Naive thymus-derived CD4-positive, alpha-beta T cell (primary cell): ENCODE results near the gene RCOR3. TPM values are rescaled to one million over a fixed set of nuclear protein-coding genes. Genes with fewer than 3 reads are reported as not detected.
A peak's percentile ranks its signal among the peaks of the same experiment; 100 is the strongest.

Experiments
- ATAC-seq: fragments of 150-1000 bp; cut with Tn5 transposase; 2 replicates; pipeline ENCODE4 v1.10.0; 2021; ENCODE audit warnings: mild to moderate bottlenecking, moderate library complexity
- CTCF ChIA-PET: fragments of 350-600 bp; sonication (Branson Sonifier 250); formaldehyde crosslinking; loops from one replicate; lab custom pipeline; 2021; ENCODE audit warnings: antibody characterized with exemption; lab: Charles Lee
- POLR2A ChIA-PET: fragments of 350-600 bp; sonication (Branson Sonifier 250); formaldehyde crosslinking; loops from one replicate; lab custom pipeline; 2021; ENCODE audit warnings: antibody characterized with exemption, inconsistent platforms; lab: Charles Lee
- DNase-seq, 9 donors: peaks; one replicate each; pipeline versions ENCODE4 v3.0.0 to v3.0.0-alpha.2; 2020 to 2022; ENCODE audit warnings: mixed read lengths in 1 of 9
- H3K27ac ChIP-seq: one replicate; pipeline ENCODE4 v1.7.0; 2013; ENCODE audit warnings: mild to moderate bottlenecking, low read depth, low read length, moderate library complexity
- H3K27me3 ChIP-seq, 2 donors: one replicate each; pipeline ENCODE4 v1.7.0; 2013; ENCODE audit warnings: low read length in 2 of 2, mild to moderate bottlenecking in 2 of 2, moderate library complexity in 2 of 2; ENCODE audit not compliant: control insufficient read depth in 2 of 2, insufficient read depth in 2 of 2
- H3K36me3 ChIP-seq, 3 experiments: 1 replicate in 2 of 3; 2 replicates in 1 of 3; pipeline ENCODE4 v1.7.0; 2013; ENCODE audit warnings: low read length in 3 of 3, mild to moderate bottlenecking in 3 of 3, moderate library complexity in 1 of 3; ENCODE audit not compliant: insufficient read depth in 3 of 3, control insufficient read depth in 2 of 3
- H3K4me1 ChIP-seq, 2 donors: one replicate each; pipeline ENCODE4 v1.7.0; 2013; ENCODE audit warnings: low read length in 2 of 2, mild to moderate bottlenecking in 2 of 2, moderate library complexity in 1 of 2; ENCODE audit not compliant: control insufficient read depth in 2 of 2, insufficient read depth in 2 of 2
- H3K4me3 ChIP-seq: 2 replicates; pipeline ENCODE4 v1.7.0; 2013; ENCODE audit warnings: mild to moderate bottlenecking, low read length
- H3K9me3 ChIP-seq, 3 experiments: 1 replicate in 2 of 3; 2 replicates in 1 of 3; pipeline ENCODE4 v1.7.0; 2013; ENCODE audit warnings: low read length in 3 of 3; ENCODE audit not compliant: control insufficient read depth in 2 of 3
- H3K27ac Mint-ChIP-seq, 9 donors: one replicate each; pipeline ENCODE4 v1.8.0; 2020 to 2022; ENCODE audit warnings: mixed read lengths in 9 of 9, mild to moderate bottlenecking in 8 of 9, moderate library complexity in 5 of 9, inconsistent platforms in 2 of 9
- H3K27me3 Mint-ChIP-seq, 5 donors: one replicate each; pipeline ENCODE4 v1.8.0; 2021 to 2022; ENCODE audit warnings: mixed read lengths in 5 of 5, mild to moderate bottlenecking in 1 of 5
- H3K36me3 Mint-ChIP-seq, 5 donors: one replicate each; pipeline ENCODE4 v1.8.0; 2020 to 2022; ENCODE audit warnings: mixed read lengths in 5 of 5, mild to moderate bottlenecking in 3 of 5, inconsistent platforms in 1 of 5
- H3K4me1 Mint-ChIP-seq, 7 donors: one replicate each; pipeline ENCODE4 v1.8.0; 2020 to 2022; ENCODE audit warnings: mixed read lengths in 7 of 7, mild to moderate bottlenecking in 3 of 7, inconsistent platforms in 1 of 7
- H3K4me3 Mint-ChIP-seq, 10 donors: one replicate each; pipeline ENCODE4 v1.8.0; 2020 to 2022; ENCODE audit warnings: mild to moderate bottlenecking in 10 of 10, mixed read lengths in 10 of 10, moderate library complexity in 6 of 10, inconsistent platforms in 2 of 10
- H3K9me3 Mint-ChIP-seq, 11 donors: one replicate each; pipeline ENCODE4 v1.8.0; 2020 to 2022; ENCODE audit warnings: mixed read lengths in 11 of 11, mild to moderate bottlenecking in 4 of 11, inconsistent platforms in 1 of 11, moderate library complexity in 1 of 11
- intact Hi-C, 2 donors: fragments of 100-400 bp; cut with micrococcal nuclease; formaldehyde crosslinking; loops; one replicate each; pipeline ENCODE4 v1.15.1; 2023
- polyA plus RNA-seq, 2 donors: library from polyadenylated mRNA; unstranded; fragments of 300-500 nt; fragmentation: Illumina TruSeq; gene quantifications; one replicate each; pipeline ENCODE4 v1.2.3, GENCODE V29; 2021
- total RNA-seq, 6 experiments: library from RNA in 5 of 6; stranded (reverse) in 5 of 6; gene quantifications; 1 replicate in 5 of 6; 2 replicates in 1 of 6; pipeline ENCODE4 v1.2.3 and lab custom pipeline; 2021 to 2026

RCOR3 gene
- total and polyA plus RNA-seq, 7 experiments from 2014 or later: 26.8 to 98.0 (median 68.0) TPM

DNA sequence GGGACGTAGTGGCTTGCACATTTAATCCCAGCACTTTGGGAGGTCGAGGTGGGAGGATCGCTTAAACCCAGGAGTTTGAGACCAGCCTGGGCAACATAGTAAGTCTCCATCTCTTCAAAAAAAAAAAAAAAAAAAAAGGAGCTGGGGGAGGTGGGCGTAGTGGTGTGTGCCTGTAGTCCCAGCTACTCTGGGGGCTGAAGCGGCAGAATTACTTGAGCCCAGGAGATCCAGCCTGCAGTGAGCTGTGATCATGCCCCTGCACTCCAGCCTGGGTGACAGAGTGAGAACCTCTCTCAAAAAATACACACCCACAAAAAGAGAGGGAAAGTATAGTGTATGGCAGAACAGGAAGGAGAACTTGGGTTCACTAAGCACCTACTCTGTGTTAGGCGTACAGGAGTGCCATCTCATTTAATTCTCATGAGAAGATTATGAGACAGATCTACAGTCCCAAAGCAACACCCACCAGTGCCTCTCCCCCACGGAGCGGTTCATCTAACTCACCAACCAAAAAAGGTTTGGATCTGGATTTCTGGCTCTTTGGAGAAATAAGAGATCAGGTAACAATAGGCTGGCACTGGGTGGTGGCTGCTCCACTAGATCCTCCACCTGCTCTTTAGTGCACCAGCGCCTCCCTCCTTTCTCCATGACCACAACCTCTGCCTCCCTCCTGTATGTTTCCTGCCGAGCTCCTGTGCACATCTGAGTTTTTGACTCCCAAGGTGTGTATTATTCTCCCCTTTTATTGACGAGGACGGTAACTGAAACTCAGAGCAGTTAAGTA is 66.0 kb downstream of the RCOR3 start:
- intact Hi-C loops: loop anchor here (5.0 to 10.0 kb wide), 4 partner anchors 42 to 878 kb away; partner anchors contain the start of gene LPGAT1 (in 1 of the 2)
- ChIA-PET POLR2A (interaction anchor here (0.7 to 5.5 kb wide), 3 partner anchors 12 to 32 kb away, joined by 3 to 49 read pairs (median 3); no protein-coding TSS in a partner anchor), CTCF (interaction anchor here (0.6 to 9.8 kb wide), 4 partner anchors 12 to 189 kb away, joined by 3 to 82 read pairs (median 14); no protein-coding TSS in a partner anchor)
- H3K27me3 Mint-ChIP-seq: no peaks in the 10 kb centered on the region
- H3K36me3 ChIP-seq: no peaks in the 10 kb centered on the region
- H3K9me3 Mint-ChIP-seq: peaks cover 0 to 2% (median 0%) of the 10 kb centered on the region in 11 donors
- H3K27ac Mint-ChIP-seq: peak overlapping the region; percentile 76 to 99 (median 96)
- H3K9me3 ChIP-seq: no peaks in the 10 kb centered on the region
- no peak overlapping the region for H3K27ac ChIP-seq
- H3K4me1 Mint-ChIP-seq: peaks cover 38 to 59% (median 52%) of the 10 kb centered on the region in 7 donors
- no peaks in the 10 kb centered on the region for H3K27me3 ChIP-seq
- no peak overlapping the region for H3K4me3 ChIP-seq
- DNase-seq (no peak), ATAC-seq (no peak)
- H3K4me1 ChIP-seq: peaks cover 9 to 38% of the 10 kb centered on the region in 2 donors
- H3K4me3 Mint-ChIP-seq: peak overlapping the region; percentile 69 to 98 (median 95)
- peaks cover 0 to 17% (median 0%) of the 10 kb centered on the region in 5 donors for H3K36me3 Mint-ChIP-seq

GRCh38 chr1:211326140-211326527 is 67.0 kb downstream of the RCOR3 start:
- peak overlapping the region; percentile 89 to 98 (median 95) for H3K4me3 Mint-ChIP-seq
- H3K4me1 ChIP-seq: peaks cover 19 to 47% of the 10 kb centered on the region in 2 donors

DNA sequence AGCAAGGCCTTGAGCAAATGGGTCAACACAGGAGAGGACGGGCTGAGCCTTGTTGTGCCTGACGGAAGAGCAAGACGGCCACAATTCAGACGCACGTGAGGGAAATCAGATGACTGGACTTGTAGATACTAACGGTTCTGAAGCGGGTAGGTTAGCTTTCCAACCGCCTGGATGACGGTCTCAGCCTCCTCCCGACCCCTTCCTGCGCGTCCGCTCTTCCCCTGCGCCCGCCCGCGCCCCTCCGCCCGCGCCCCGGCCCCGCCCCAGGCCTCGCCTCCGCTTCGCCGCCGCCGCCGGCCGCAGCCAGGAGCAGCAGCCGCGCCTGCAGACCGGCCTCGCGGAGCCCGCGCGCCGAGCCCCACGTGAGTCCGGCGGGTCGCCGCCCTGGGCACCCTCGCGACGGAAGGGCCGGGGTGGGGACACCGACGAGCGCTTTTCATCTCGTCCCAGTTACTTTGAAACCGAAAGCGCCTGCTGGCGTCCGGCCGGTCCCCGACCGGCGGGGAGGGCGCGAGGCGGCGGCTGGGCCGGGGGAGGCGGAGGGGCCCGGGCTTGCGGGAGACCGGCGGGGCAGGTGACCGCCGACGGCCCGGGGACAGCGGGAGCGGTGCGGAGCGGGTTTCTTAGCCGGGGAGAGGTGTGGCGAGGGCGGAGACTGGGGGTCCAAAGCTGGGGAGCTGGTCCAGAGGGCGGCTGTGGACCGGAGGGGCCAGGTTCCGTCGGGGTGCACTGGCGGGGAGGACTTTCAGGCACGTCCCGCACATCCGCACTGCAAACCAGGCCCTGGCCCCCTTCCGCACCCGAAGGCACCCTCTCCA is 67.6 kb downstream of the RCOR3 start, which contains the start of gene TRAF5:
TRAF5 (plus strand) TSS at position 306 of the 818 bp plus-strand sequence. CDS start 26,407 bp downstream, outside the sequence.
- ChIA-PET CTCF (interaction anchor here (0.6 to 9.8 kb wide), 10 partner anchors 8 to 188 kb away, joined by 3 to 82 read pairs (median 4); no protein-coding TSS in a partner anchor), POLR2A (interaction anchor here (0.6 to 5.5 kb wide), 7 partner anchors 11 to 863 kb away, joined by 3 to 49 read pairs (median 5); no protein-coding TSS in a partner anchor)
- Mint-ChIP-seq H3K4me1 (peaks cover 52 to 73% (median 65%) of the 10 kb centered on the region in 7 donors), H3K27ac (peak within 1 kb of the TSS; percentile 94 to 99 (median 97)), H3K27me3 (no peaks in the 10 kb centered on the region), H3K9me3 (peaks cover 0 to 2% (median 0%) of the 10 kb centered on the region in 11 donors), H3K4me3 (peak within 1 kb of the TSS; percentile 90 to 98 (median 97)), H3K36me3 (peaks cover 0 to 26% (median 0%) of the 10 kb centered on the region in 5 donors)
- ATAC-seq (peak; percentile 59), DNase-seq (peak in 8 of 9 donors; percentile 22 to 76 (median 42))
- H3K36me3 ChIP-seq: no peaks in the 10 kb centered on the region
- H3K4me1 ChIP-seq: peaks cover 21 to 51% of the 10 kb centered on the region in 2 donors
- no peaks in the 10 kb centered on the region for H3K27me3 ChIP-seq
- H3K4me3 ChIP-seq: peak within 1 kb of the TSS; percentile 72
- peak within 1 kb of the TSS; percentile 82 for H3K27ac ChIP-seq
- H3K9me3 ChIP-seq: no peaks in the 10 kb centered on the region
- intact Hi-C loops: loop anchor here (1.0 to 10.0 kb wide), 9 partner anchors 9 to 742 kb away; partner anchors contain the start of genes RCOR3 (in 2 of the 2), SLC30A1 (in 2 of the 2) and LPGAT1 (in 1 of the 2)

More at GRCh38 chr1:211326140-211326527, 67.0 kb downstream of the RCOR3 start:
- Histone ChIP-seq H3K27me3 (no peaks in the 10 kb centered on the region), H3K9me3 (no peaks in the 10 kb centered on the region), H3K4me3 (peak overlapping the region; percentile 45), H3K36me3 (no peaks in the 10 kb centered on the region), H3K27ac (peak overlapping the region; percentile 82)
- peak overlapping the region; percentile 90 to 99 (median 97) for H3K27ac Mint-ChIP-seq
- DNase-seq (no peak), ATAC-seq (no peak)
- CTCF ChIA-PET: interaction anchor here (0.8 to 9.8 kb wide), 4 partner anchors 11 to 153 kb away, joined by 3 to 82 read pairs (median 14); no protein-coding TSS in a partner anchor
- no peaks in the 10 kb centered on the region for H3K27me3 Mint-ChIP-seq
- intact Hi-C loops: loop anchor here (1.0 to 10.0 kb wide), 6 partner anchors 9 to 741 kb away; partner anchors contain the start of genes LPGAT1 (in 1 of the 2), RCOR3 (in 1 of the 2) and SLC30A1 (in 1 of the 2)
- H3K9me3 Mint-ChIP-seq: peaks cover 0 to 2% (median 0%) of the 10 kb centered on the region in 11 donors
- H3K36me3 Mint-ChIP-seq: peaks cover 0 to 23% (median 0%) of the 10 kb centered on the region in 5 donors
- POLR2A ChIA-PET: interaction anchor here (1.2 to 5.5 kb wide), 3 partner anchors 11 to 57 kb away, joined by 3 to 49 read pairs (median 10); no protein-coding TSS in a partner anchor
- H3K4me1 Mint-ChIP-seq: peaks cover 47 to 68% (median 62%) of the 10 kb centered on the region in 7 donors

GRCh38 chr1:211327346-211327921 is 68.3 kb downstream of the RCOR3 start:
- H3K27ac Mint-ChIP-seq: peak overlapping the region; percentile 87 to 98 (median 94)
- intact Hi-C loops: loop anchor here (1.0 to 10.0 kb wide), 9 partner anchors 8 to 743 kb away; partner anchors contain the start of genes RCOR3 (in 2 of the 2), SLC30A1 (in 2 of the 2) and LPGAT1 (in 1 of the 2)
- H3K4me1 ChIP-seq: peaks cover 28 to 51% of the 10 kb centered on the region in 2 donors

GRCh38 chr1:211328084-211328694 is 69.0 kb downstream of the RCOR3 start:
- Mint-ChIP-seq H3K4me1 (peaks cover 67 to 87% (median 79%) of the 10 kb centered on the region in 7 donors), H3K36me3 (peaks cover 0 to 26% (median 0%) of the 10 kb centered on the region in 5 donors), H3K27me3 (no peaks in the 10 kb centered on the region), H3K27ac (peak overlapping the region; percentile 87 to 98 (median 94)), H3K9me3 (peaks cover 0 to 2% (median 0%) of the 10 kb centered on the region in 11 donors), H3K4me3 (peak overlapping the region; percentile 87 to 98 (median 97))
- ChIA-PET POLR2A (interaction anchor here (0.6 to 5.5 kb wide), 7 partner anchors 9 to 54 kb away, joined by 3 to 49 read pairs (median 4); no protein-coding TSS in a partner anchor), CTCF (interaction anchor here (0.5 to 9.8 kb wide), 11 partner anchors 10 to 187 kb away, joined by 3 to 82 read pairs (median 4); no protein-coding TSS in a partner anchor)
- Histone ChIP-seq H3K27me3 (no peaks in the 10 kb centered on the region), H3K36me3 (no peaks in the 10 kb centered on the region), H3K4me1 (peaks cover 35 to 53% of the 10 kb centered on the region in 2 donors), H3K4me3 (peak overlapping the region; percentile 72), H3K27ac (peak overlapping the region; percentile 82), H3K9me3 (no peaks in the 10 kb centered on the region)
- DNase-seq (no peak), ATAC-seq (no peak)
- intact Hi-C loops: loop anchor here (1.0 to 10.0 kb wide), 4 partner anchors 39 to 743 kb away; partner anchors contain the start of gene LPGAT1 (in 1 of the 2)

More at GRCh38 chr1:211327346-211327921, 68.3 kb downstream of the RCOR3 start:
- Mint-ChIP-seq H3K9me3 (peaks cover 0 to 2% (median 0%) of the 10 kb centered on the region in 11 donors), H3K36me3 (peaks cover 0 to 26% (median 0%) of the 10 kb centered on the region in 5 donors), H3K4me3 (peak overlapping the region; percentile 87 to 98 (median 97)), H3K4me1 (peaks cover 59 to 80% (median 72%) of the 10 kb centered on the region in 7 donors), H3K27me3 (no peaks in the 10 kb centered on the region)
- Histone ChIP-seq H3K9me3 (no peaks in the 10 kb centered on the region), H3K27ac (peak overlapping the region; percentile 82), H3K36me3 (no peaks in the 10 kb centered on the region), H3K27me3 (no peaks in the 10 kb centered on the region), H3K4me3 (peak overlapping the region; percentile 72)
- peak; percentile 55 for ATAC-seq
- peak in 8 of 9 donors; percentile 38 to 58 (median 52) for DNase-seq
- POLR2A ChIA-PET: interaction anchor here (0.6 to 5.5 kb wide), 9 partner anchors 10 to 862 kb away, joined by 3 to 49 read pairs (median 5); no protein-coding TSS in a partner anchor
- CTCF ChIA-PET: interaction anchor here (0.5 to 9.8 kb wide), 9 partner anchors 9 to 253 kb away, joined by 3 to 82 read pairs (median 4); no protein-coding TSS in a partner anchor
